Measurements from ENCODE around the gene IL1RL2. TPM values are rescaled to one million over a fixed set of nuclear protein-coding genes. Genes with fewer than 3 reads are reported as not detected.

IL1RL2 gene
- total RNA-seq (2021; ENCODE audit: unreplicated experiment) = not detected
- polyA plus RNA-seq (2012) = not detected in 2 replicates
- Bru-seq, nascent RNA = percentile 3 among the genes with signal in this experiment
- percentile 5 among the genes with signal in this experiment for BruChase-seq, experiment 1, labeled RNA remaining after a 6-hour chase
- percentile 3 among the genes with signal in this experiment for BruChase-seq, experiment 2, labeled RNA remaining after a 2-hour chase
- long read RNA-seq = 0 reads

- POLR2A ChIA-PET = no interaction called here
- Histone ChIP-seq H3K36me3 (ENCODE audit: control insufficient read depth in 1 of 2, insufficient read depth in 2 of 2, low read length in 2 of 2) (no peaks in the 10 kb centered on the region), H3K27me3 (ENCODE audit: insufficient read depth, low read length) (no peaks in the 10 kb centered on the region), H3K9me2 (ENCODE audit: insufficient read depth) (no peaks in the 10 kb centered on the region), H3K4me1 (ENCODE audit: control insufficient read depth in 1 of 2, insufficient read depth in 2 of 2, low read length in 2 of 2) (0 out of 4 replicates have a peak, but pooled peaks cover 0 to 5% of the 10 kb centered on the region in 2 experiments), H3K79me2 (ENCODE audit: insufficient read depth, low read length) (no peaks in the 10 kb centered on the region), H3K9ac (ENCODE audit: low read length) (no peak within 1 kb of the TSS), H3K27ac (ENCODE audit: low read depth, low read length) (no peak within 1 kb of the TSS), H2AFZ (ENCODE audit: low read depth, low read length, poor library complexity, severe bottlenecking) (no peak within 1 kb of the TSS), H3K9me3 (ENCODE audit: control insufficient read depth in 1 of 2, insufficient read depth in 1 of 2, low read depth in 1 of 2, low read length in 2 of 2) (no peaks in the 10 kb centered on the region), H4K20me1 (ENCODE audit: insufficient read depth) (no peaks in the 10 kb centered on the region), H3K4me2 (ENCODE audit: low read length) (no peak within 1 kb of the TSS), H3K4me3 (replicated peaks in 1 of 2; ENCODE audit: low read depth in 1 of 2, low read length in 2 of 2) (no peak within 1 kb of the TSS)
- CTCF ChIA-PET = interaction anchor here (1.0 kb wide), 1 partner anchor 167 kb away, joined by 3 read pairs; no protein-coding TSS in a partner anchor
- intact Hi-C loops (cut with micrococcal nuclease) = no loop called here
- no peak for DNase-seq (ENCODE audit: low read depth, low spot score)
- RAD21 ChIA-PET (ENCODE audit: low non-redundant PET in 1 of 2, low total read pairs in 2 of 2, uncharacterized antibody in 2 of 2, unreplicated experiment in 2 of 2) = no interaction called here
- ATAC-seq = no peak
- BruUV-seq (replicated peaks) = no TSS peak
- no peak for TF ChIP-seq JUND (IDR thresholded peaks at IDR 0.05)
- TF ChIP-seq SRF (IDR thresholded peaks at IDR 0.05; ENCODE audit: low read depth) = no peak
- TF ChIP-seq EZH2phosphoT487 (IDR thresholded peaks at IDR 0.05; ENCODE audit: borderline replicate concordance) = no peak
- TF ChIP-seq EZH2 (IDR thresholded peaks at IDR 0.05) = no peak
- no peak for TF ChIP-seq SIN3A (IDR thresholded peaks at IDR 0.05; ENCODE audit: low read depth)
- TF ChIP-seq CBX3 (IDR thresholded peaks at IDR 0.05; ENCODE audit: low read depth) = no peak
- no peak for TF ChIP-seq CTCF (IDR thresholded peaks at IDR 0.05 in 2 of 3, conservative IDR thresholded peaks at IDR 0.05 in 1 of 3; ENCODE audit: borderline replicate concordance in 1 of 3, insufficient read depth in 1 of 3, low read depth in 2 of 3, low read length in 2 of 3)
Measured at GRCh38 chr2:102186791-102187495, at the start of gene IL1RL2. IL1RL2 (plus strand) TSS chr2:102187023; CDS start chr2:102187868, 845 bp downstream.

Measured in HCT116 (cell line).